VCaP (cell line): ENCODE data around the gene MINDY4.

Source experiments
- H3K27ac ChIP-seq: fragments of 450-650 bp; 2 replicates; pipeline ENCODE4 v1.5.1; 2017
- CTCF ChIP-seq: fragments of 450-650 bp; conservative IDR thresholded peaks from 2 replicates; pipeline ENCODE4 v1.5.1; 2017; ENCODE audit warnings: mild to moderate bottlenecking, moderate library complexity

The MINDY4 gene

GRCh38 chr7:30934225-30934624, 163.0 kb downstream of the MINDY4 start:
- no peak overlapping the region for H3K27ac ChIP-seq

GRCh38 chr7:30934732-30935568, 163.7 kb downstream of the MINDY4 start:
- no peak for TF ChIP-seq CTCF
- H3K27ac ChIP-seq = no peak overlapping the region

More at GRCh38 chr7:30934225-30934624, 163.0 kb downstream of the MINDY4 start:
- no peak for TF ChIP-seq CTCF

- no peak overlapping the region for H3K27ac ChIP-seq
- TF ChIP-seq CTCF = no peak
Observed at GRCh38 chr7:30935569-30935877, 164.3 kb downstream of the MINDY4 start.

- TF ChIP-seq CTCF = no peak
- H3K27ac ChIP-seq = no peak overlapping the region
Observed at GRCh38 chr7:30936650-30937245, 165.5 kb downstream of the MINDY4 start.

- no peak overlapping the region for H3K27ac ChIP-seq
- no peak for TF ChIP-seq CTCF
Observed at GRCh38 chr7:30937416-30937815, 166.2 kb downstream of the MINDY4 start.

- peak overlapping the region; percentile 23; the same call in 1 of the 2 replicates for H3K27ac ChIP-seq
- TF ChIP-seq CTCF = peak; percentile 96
Observed at GRCh38 chr7:30938435-30939316, 167.5 kb downstream of the MINDY4 start.
